Prostate gland (tissue), 2 donors: ENCODE measurements around the gene ZNF669. TPM values are rescaled to one million over a fixed set of nuclear protein-coding genes. Genes with fewer than 3 reads are reported as not detected.
"Not testable (repeated sequence)": the region's sequence is repeated elsewhere in the genome, so short reads cannot be mapped to it uniquely, and the experiment has no call there.

Experiments
- DNase-seq: peaks from one replicate; pipeline ENCODE4 v3.0.0-alpha.2; 2019; ENCODE audit warnings: low spot score
- H3K27ac ChIP-seq, 2 donors: fragments of 200-600 bp; sonication (generic); 2 replicates each; pipeline ENCODE4 v1.5.1; 2017 to 2019
- H3K27me3 ChIP-seq: fragments of 200-600 bp; sonication (generic); replicated peaks from 2 replicates; pipeline ENCODE4 v1.5.1; 2019; ENCODE audit not compliant: insufficient read depth
- H3K36me3 ChIP-seq, 2 donors: fragments of 200-600 bp; sonication (generic); 1 replicate in 1 of 2; 2 replicates in 1 of 2; pipeline versions ENCODE4 v1.5.1 to v1.8.1; 2017 to 2019
- H3K4me1 ChIP-seq: fragments of 200-600 bp; sonication (generic); replicated peaks from 2 replicates; pipeline ENCODE4 v1.5.1; 2019
- H3K4me3 ChIP-seq, 2 donors: fragments of 200-600 bp; sonication (generic); 2 replicates each; pipeline ENCODE4 v1.5.1; 2017 to 2019
- H3K9me3 ChIP-seq: fragments of 200-600 bp; sonication (generic); 2 replicates; pipeline ENCODE4 v1.5.1; 2017
- CTCF ChIP-seq, 4 experiments: fragments of 200-600 bp in 2 of 4; fragments of 450-650 bp in 2 of 4; sonication (generic) in 2 of 4; IDR thresholded peaks; 1 replicate in 3 of 4; 2 replicates in 1 of 4; pipeline ENCODE4 v1.5.1; 2016 to 2019; ENCODE audit warnings: antibody characterized with exemption in 4 of 4, mild to moderate bottlenecking in 2 of 4, moderate library complexity in 2 of 4
- POLR2A ChIP-seq: fragments of 450-650 bp; IDR thresholded peaks from one replicate; pipeline ENCODE4 v1.6.1; 2016; ENCODE audit warnings: antibody characterized with exemption, mild to moderate bottlenecking
- POLR2AphosphoS5 ChIP-seq: sonication (generic); formaldehyde crosslinking; IDR thresholded peaks from one replicate; pipeline ENCODE4 v1.6.1; 2017; ENCODE audit warnings: antibody characterized with exemption
- WGBS: methylation state at CpG from one replicate; pipeline ENCODE4 v1.1.5; 2018; 5-methylcytosine and 5-hydroxymethylcytosine counted together
- intact Hi-C: fragments of 100-400 bp; cut with DNase I; formaldehyde crosslinking; loops from one replicate; pipeline ENCODE4 v1.14.2; 2022
- total RNA-seq, 2 donors: library from RNA; depleted of rRNA; stranded (reverse); fragments of >200 nt; gene quantifications; one replicate each; pipeline ENCODE4 v1.1.0, GENCODE V29; 2016

Gene ZNF669
- total RNA-seq: 1 to 10 TPM; 7.0 to 8.2 TPM

GRCh38 chr1:247103859-247104591, at the start of gene ZNF669:
TSS of gene ZNF669 (minus strand) at chr1:247104356. CDS start at chr1:247104199, 157 bp downstream.
- H3K9me3 ChIP-seq: no peaks in the 10 kb centered on the region
- WGBS: under 1% methylated on average over 58 of the region's 58 CpGs
- H3K4me1 ChIP-seq: no peaks in the 10 kb centered on the region
- H3K36me3 ChIP-seq: peaks cover 0 to 14% of the 10 kb centered on the region in 2 donors
- peak within 1 kb of the TSS; percentile 64 to 93 for H3K4me3 ChIP-seq
- peak; percentile 96 for DNase-seq
- intact Hi-C loops: loop anchor here (10.0 kb wide), 3 partner anchors 111 to 231 kb away; partner anchors contain the start of genes AHCTF1 and ZNF496
- TF ChIP-seq POLR2A: peak; percentile 73
- peak; percentile 94 for TF ChIP-seq POLR2AphosphoS5
- peak in 1 of 4 experiments; percentile 20 for TF ChIP-seq CTCF (IDR thresholded peaks at IDR 0.05)
- H3K27me3 ChIP-seq: no peaks in the 10 kb centered on the region
- H3K27ac ChIP-seq: peak within 1 kb of the TSS; percentile 79 to 83

GRCh38 chr1:247147781-247148180, 43.6 kb upstream of the ZNF669 start:
- Histone ChIP-seq H3K27ac (no peak overlapping the region), H3K27me3 (no peaks in the 10 kb centered on the region), H3K4me3 (no peak overlapping the region), H3K9me3 (no peaks in the 10 kb centered on the region), H3K4me1 (no peaks in the 10 kb centered on the region), H3K36me3 (no peaks in the 10 kb centered on the region)
- no peak for TF ChIP-seq POLR2AphosphoS5
- TF ChIP-seq CTCF (IDR thresholded peaks at IDR 0.05): no peak
- TF ChIP-seq POLR2A: no peak
- intact Hi-C loops: no loop called here
- WGBS: 100% methylated on average over 2 of the region's 2 CpGs
- no peak for DNase-seq

- H3K9me3 ChIP-seq, H3K4me1 ChIP-seq, H3K36me3 ChIP-seq, H3K27me3 ChIP-seq, intact Hi-C loops, H3K27ac ChIP-seq, DNase-seq, H3K4me3 ChIP-seq: not testable (repeated sequence)
- 97% methylated on average over 10 of the region's 10 CpGs for WGBS
These were observed 43.0 kb upstream of the ZNF669 start for GRCh38 chr1:247147120-247147519.

GRCh38 chr1:247146671-247147070, 42.5 kb upstream of the ZNF669 start:
- no peak for DNase-seq
- no peaks in the 10 kb centered on the region for H3K4me1 ChIP-seq
- H3K36me3 ChIP-seq: no peaks in the 10 kb centered on the region
- no peak overlapping the region for H3K27ac ChIP-seq
- intact Hi-C loops: no loop called here
- no peak overlapping the region for H3K4me3 ChIP-seq
- H3K9me3 ChIP-seq: no peaks in the 10 kb centered on the region
- TF ChIP-seq CTCF (IDR thresholded peaks at IDR 0.05) (no peak), POLR2AphosphoS5 (no peak), POLR2A (no peak)
- 100% methylated on average over 3 of the region's 3 CpGs for WGBS
- H3K27me3 ChIP-seq: no peaks in the 10 kb centered on the region

- Histone ChIP-seq H3K27ac (no peak overlapping the region), H3K27me3 (no peaks in the 10 kb centered on the region), H3K4me3 (no peak overlapping the region), H3K9me3 (no peaks in the 10 kb centered on the region), H3K36me3 (no peaks in the 10 kb centered on the region), H3K4me1 (no peaks in the 10 kb centered on the region)
- WGBS: 96% methylated on average over 6 of the region's 6 CpGs
- intact Hi-C loops: no loop called here
- DNase-seq: no peak
- TF ChIP-seq POLR2AphosphoS5 (no peak), POLR2A (no peak), CTCF (IDR thresholded peaks at IDR 0.05) (no peak)
These were observed 41.1 kb upstream of the ZNF669 start for GRCh38 chr1:247145279-247145678.

- H3K9me3 ChIP-seq, H3K4me3 ChIP-seq, H3K27ac ChIP-seq, DNase-seq, H3K4me1 ChIP-seq, H3K27me3 ChIP-seq, H3K36me3 ChIP-seq, intact Hi-C loops: not testable (repeated sequence)
These were observed 35.4 kb upstream of the ZNF669 start for GRCh38 chr1:247139557-247139956.
